ENCODE results near the gene RFX2. TPM values are rescaled to one million over a fixed set of nuclear protein-coding genes. Genes with fewer than 3 reads are reported as not detected.

RFX2 gene
- total and polyA plus RNA-seq, 10 of the 15 experiments (the other 5 are each of a cell fraction or from before 2014, with no cell fraction given): 3.2 to 9.8 (median 4.7) TPM

DNA sequence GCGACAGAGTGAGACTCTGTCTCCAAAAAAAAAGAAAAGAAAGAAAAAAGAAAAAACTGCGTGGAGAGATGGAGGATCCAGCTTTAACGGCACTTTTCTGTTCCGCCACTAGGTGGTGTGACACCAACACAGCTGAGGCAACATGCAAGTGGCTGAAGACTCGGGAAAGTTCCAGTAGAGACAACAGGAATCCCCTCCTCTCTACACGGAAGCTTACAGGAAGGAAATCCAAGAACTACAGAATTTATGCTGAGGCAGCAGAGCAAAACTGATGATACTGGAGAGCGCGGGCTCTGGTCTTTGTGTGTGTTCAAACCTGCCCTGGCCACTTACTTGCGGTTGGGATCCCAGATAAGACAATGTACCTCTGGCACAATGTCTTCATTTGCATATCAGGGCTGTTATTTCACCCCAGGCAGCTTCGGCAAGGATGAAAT, 142.3 kb downstream of the RFX2 start (continued):
- TF ChIP-seq, protein P1, sequence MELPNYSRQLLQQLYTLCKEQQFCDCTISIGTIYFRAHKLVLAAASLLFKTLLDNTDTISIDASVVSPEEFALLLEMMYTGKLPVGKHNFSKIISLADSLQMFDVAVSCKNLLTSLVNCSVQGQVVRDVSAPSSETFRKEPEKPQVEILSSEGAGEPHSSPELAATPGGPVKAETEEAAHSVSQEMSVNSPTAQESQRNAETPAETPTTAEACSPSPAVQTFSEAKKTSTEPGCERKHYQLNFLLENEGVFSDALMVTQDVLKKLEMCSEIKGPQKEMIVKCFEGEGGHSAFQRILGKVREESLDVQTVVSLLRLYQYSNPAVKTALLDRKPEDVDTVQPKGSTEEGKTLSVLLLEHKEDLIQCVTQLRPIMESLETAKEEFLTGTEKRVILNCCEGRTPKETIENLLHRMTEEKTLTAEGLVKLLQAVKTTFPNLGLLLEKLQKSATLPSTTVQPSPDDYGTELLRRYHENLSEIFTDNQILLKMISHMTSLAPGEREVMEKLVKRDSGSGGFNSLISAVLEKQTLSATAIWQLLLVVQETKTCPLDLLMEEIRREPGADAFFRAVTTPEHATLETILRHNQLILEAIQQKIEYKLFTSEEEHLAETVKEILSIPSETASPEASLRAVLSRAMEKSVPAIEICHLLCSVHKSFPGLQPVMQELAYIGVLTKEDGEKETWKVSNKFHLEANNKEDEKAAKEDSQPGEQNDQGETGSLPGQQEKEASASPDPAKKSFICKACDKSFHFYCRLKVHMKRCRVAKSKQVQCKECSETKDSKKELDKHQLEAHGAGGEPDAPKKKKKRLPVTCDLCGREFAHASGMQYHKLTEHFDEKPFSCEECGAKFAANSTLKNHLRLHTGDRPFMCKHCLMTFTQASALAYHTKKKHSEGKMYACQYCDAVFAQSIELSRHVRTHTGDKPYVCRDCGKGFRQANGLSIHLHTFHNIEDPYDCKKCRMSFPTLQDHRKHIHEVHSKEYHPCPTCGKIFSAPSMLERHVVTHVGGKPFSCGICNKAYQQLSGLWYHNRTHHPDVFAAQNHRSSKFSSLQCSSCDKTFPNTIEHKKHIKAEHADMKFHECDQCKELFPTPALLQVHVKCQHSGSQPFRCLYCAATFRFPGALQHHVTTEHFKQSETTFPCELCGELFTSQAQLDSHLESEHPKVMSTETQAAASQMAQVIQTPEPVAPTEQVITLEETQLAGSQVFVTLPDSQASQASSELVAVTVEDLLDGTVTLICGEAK (IDR thresholded peaks at IDR 0.05; ENCODE audit: borderline replicate concordance): no peak
- TF ChIP-seq YY1 (IDR thresholded peaks at IDR 0.05; ENCODE audit: low read depth, low read length): peak; percentile 71; the same call in 1 of the 2 replicates
- TF ChIP-seq RAD21 (IDR thresholded peaks at IDR 0.05; ENCODE audit: insufficient read depth, low read depth, low read length): peak; percentile 73
- TF ChIP-seq SMAD1 (IDR thresholded peaks at IDR 0.05; ENCODE audit: low read depth, partially characterized antibody): no peak
- TF ChIP-seq, protein P2, sequence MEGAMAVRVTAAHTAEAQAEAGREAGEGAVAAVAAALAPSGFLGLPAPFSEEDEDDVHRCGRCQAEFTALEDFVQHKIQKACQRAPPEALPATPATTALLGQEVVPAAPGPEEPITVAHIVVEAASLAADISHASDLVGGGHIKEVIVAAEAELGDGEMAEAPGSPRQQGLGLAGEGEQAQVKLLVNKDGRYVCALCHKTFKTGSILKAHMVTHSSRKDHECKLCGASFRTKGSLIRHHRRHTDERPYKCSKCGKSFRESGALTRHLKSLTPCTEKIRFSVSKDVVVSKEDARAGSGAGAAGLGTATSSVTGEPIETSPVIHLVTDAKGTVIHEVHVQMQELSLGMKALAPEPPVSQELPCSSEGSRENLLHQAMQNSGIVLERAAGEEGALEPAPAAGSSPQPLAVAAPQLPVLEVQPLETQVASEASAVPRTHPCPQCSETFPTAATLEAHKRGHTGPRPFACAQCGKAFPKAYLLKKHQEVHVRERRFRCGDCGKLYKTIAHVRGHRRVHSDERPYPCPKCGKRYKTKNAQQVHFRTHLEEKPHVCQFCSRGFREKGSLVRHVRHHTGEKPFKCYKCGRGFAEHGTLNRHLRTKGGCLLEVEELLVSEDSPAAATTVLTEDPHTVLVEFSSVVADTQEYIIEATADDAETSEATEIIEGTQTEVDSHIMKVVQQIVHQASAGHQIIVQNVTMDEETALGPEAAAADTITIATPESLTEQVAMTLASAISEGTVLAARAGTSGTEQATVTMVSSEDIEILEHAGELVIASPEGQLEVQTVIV (IDR thresholded peaks at IDR 0.05; ENCODE audit: borderline replicate concordance, partially characterized antibody): no peak
- no peak for TF ChIP-seq SMARCA5 (IDR thresholded peaks at IDR 0.05)
- no peak for TF ChIP-seq FOXM1 (IDR thresholded peaks at IDR 0.05; ENCODE audit: low read depth, low read length)
- TF ChIP-seq MEF2B (IDR thresholded peaks at IDR 0.05; ENCODE audit: partially characterized antibody, poor library complexity, severe bottlenecking): no peak
- no peak for TF ChIP-seq EED (IDR thresholded peaks at IDR 0.05; ENCODE audit: low read depth)
- peak; percentile 57; the same call in 1 of the 2 replicates for TF ChIP-seq NBN (IDR thresholded peaks at IDR 0.05)
- TF ChIP-seq, protein P3, sequence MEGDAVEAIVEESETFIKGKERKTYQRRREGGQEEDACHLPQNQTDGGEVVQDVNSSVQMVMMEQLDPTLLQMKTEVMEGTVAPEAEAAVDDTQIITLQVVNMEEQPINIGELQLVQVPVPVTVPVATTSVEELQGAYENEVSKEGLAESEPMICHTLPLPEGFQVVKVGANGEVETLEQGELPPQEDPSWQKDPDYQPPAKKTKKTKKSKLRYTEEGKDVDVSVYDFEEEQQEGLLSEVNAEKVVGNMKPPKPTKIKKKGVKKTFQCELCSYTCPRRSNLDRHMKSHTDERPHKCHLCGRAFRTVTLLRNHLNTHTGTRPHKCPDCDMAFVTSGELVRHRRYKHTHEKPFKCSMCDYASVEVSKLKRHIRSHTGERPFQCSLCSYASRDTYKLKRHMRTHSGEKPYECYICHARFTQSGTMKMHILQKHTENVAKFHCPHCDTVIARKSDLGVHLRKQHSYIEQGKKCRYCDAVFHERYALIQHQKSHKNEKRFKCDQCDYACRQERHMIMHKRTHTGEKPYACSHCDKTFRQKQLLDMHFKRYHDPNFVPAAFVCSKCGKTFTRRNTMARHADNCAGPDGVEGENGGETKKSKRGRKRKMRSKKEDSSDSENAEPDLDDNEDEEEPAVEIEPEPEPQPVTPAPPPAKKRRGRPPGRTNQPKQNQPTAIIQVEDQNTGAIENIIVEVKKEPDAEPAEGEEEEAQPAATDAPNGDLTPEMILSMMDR (IDR thresholded peaks at IDR 0.05 in 2 of 3, conservative IDR thresholded peaks at IDR 0.05 in 1 of 3; ENCODE audit: control insufficient read depth in 2 of 3, extremely low read depth in 1 of 3, insufficient read depth in 1 of 3, low read depth in 3 of 3, low read length in 3 of 3): peak; percentile 80 to 92 (median 82)
